ENCODE results near the gene RPGRIP1L.

- no peak for TF ChIP-seq EP300 (IDR thresholded peaks at IDR 0.05)
- no peak for TF ChIP-seq CTCF (IDR thresholded peaks at IDR 0.05)
- TF ChIP-seq POLR2A (IDR thresholded peaks at IDR 0.05) = no peak
- TF ChIP-seq POLR2AphosphoS5 (IDR thresholded peaks at IDR 0.05) = no peak
Observed at GRCh38 chr16:53605356-53605755, 98.3 kb downstream of the RPGRIP1L start.
